GM12878 (cell line): ENCODE measurements around the gene GBX1. TPM values are rescaled to one million over a fixed set of nuclear protein-coding genes. Genes with fewer than 3 reads are reported as not detected.

Experiments
- ATAC-seq: fragments of 200-7000 bp; cut with Tn5 transposase; 3 replicates; pipeline ENCODE4 v1.9.1; 2020; ENCODE audit warnings: mild to moderate bottlenecking, moderate library complexity
- BruUV-seq: library from RNA; stranded (reverse); fragments of 400-500 nt; replicated peaks from 2 replicates; lab custom pipeline; 2021; lab: Mats Ljungman, UMichigan
- CTCF ChIA-PET: fragments of 300-600 bp; sonication (Branson Sonifier 250); formaldehyde crosslinking; extraction: SDS; loops from one replicate; lab custom pipeline; 2021; ENCODE audit warnings: inconsistent platforms; lab: Yijun Ruan, JAX
- POLR2A ChIA-PET: fragments of 350-600 bp; formaldehyde crosslinking; extraction: SDS; loops from one replicate; lab custom pipeline; 2021; ENCODE audit warnings: inconsistent platforms; lab: Charles Lee
- RAD21 ChIA-PET: fragments of 300-600 bp; sonication (Branson Sonifier 250); formaldehyde crosslinking; loops from one replicate; lab custom pipeline; 2023; ENCODE audit warnings: antibody characterized with exemption; ENCODE audit not compliant: unreplicated experiment; lab: Charles Lee
- SMC1A ChIA-PET: fragments of 300-600 bp; sonication (Branson Sonifier 250); formaldehyde crosslinking; loops from one replicate; lab custom pipeline; 2023; ENCODE audit not compliant: unreplicated experiment, uncharacterized antibody; lab: Charles Lee
- DNase-seq: peaks from one replicate; pipeline ENCODE4 v3.0.0-alpha.2; 2011; ENCODE audit warnings: low read depth, low spot score
- FAIRE-seq: peaks from 3 replicates; lab custom pipeline; 2011; peaks lifted over from hg19 to GRCh38; lab: Jason Lieb, UNC
- H2AFZ ChIP-seq: 2 replicates; pipeline ENCODE4 v1.6.0; 2011; ENCODE audit warnings: low read depth, low read length, control low read depth; ENCODE audit not compliant: control insufficient read depth
- H3K27ac ChIP-seq: 2 replicates; pipeline ENCODE4 v1.5.1; 2011; ENCODE audit warnings: control low read depth; ENCODE audit not compliant: control insufficient read depth, insufficient read depth
- H3K27me3 ChIP-seq, 2 experiments: replicated peaks in 1 of 2; 2 replicates each; pipeline versions ENCODE4 v1.6.0 to v1.6.1; 2011; ENCODE audit warnings: low read length in 1 of 2; ENCODE audit not compliant: control insufficient read depth in 2 of 2, insufficient read depth in 2 of 2
- H3K36me3 ChIP-seq, 2 experiments: 2 replicates each; pipeline ENCODE4 v1.5.1; 2011; ENCODE audit warnings: low read length in 1 of 2; ENCODE audit not compliant: control insufficient read depth in 2 of 2, insufficient read depth in 2 of 2
- H3K4me1 ChIP-seq: 2 replicates; pipeline ENCODE4 v1.6.1; 2011; ENCODE audit warnings: mild to moderate bottlenecking, low read length, moderate library complexity, mixed read lengths; ENCODE audit not compliant: control insufficient read depth, insufficient read depth
- H3K4me2 ChIP-seq: 2 replicates; pipeline ENCODE4 v1.6.0; 2011; ENCODE audit warnings: control low read depth; ENCODE audit not compliant: control insufficient read depth, insufficient read depth
- H3K4me3 ChIP-seq: fragments of 200-600 bp; sonication (generic); 2 replicates; pipeline ENCODE4 v1.5.1; 2016
- H3K79me2 ChIP-seq: 2 replicates; pipeline ENCODE4 v1.6.0; 2011; ENCODE audit warnings: low read length; ENCODE audit not compliant: control insufficient read depth, insufficient read depth
- H3K9ac ChIP-seq: 2 replicates; pipeline ENCODE4 v1.8.0; 2011; ENCODE audit warnings: low read length, control low read depth, mixed read lengths; ENCODE audit not compliant: control insufficient read depth, insufficient read depth
- H3K9me3 ChIP-seq: replicated peaks from 3 replicates; pipeline ENCODE4 v1.5.1; 2011; ENCODE audit warnings: mild to moderate bottlenecking, low read length; ENCODE audit not compliant: control insufficient read depth, insufficient read depth
- H4K20me1 ChIP-seq: 2 replicates; pipeline ENCODE4 v1.6.0; 2011; ENCODE audit not compliant: control insufficient read depth, insufficient read depth
- CBFB ChIP-seq: IDR thresholded peaks from 2 replicates; pipeline ENCODE4 v1.6.1; 2016; ENCODE audit warnings: antibody characterized with exemption, low read depth
- CHD1 ChIP-seq: IDR thresholded peaks from 2 replicates; pipeline ENCODE4 v1.6.1; 2012; ENCODE audit warnings: low read depth, low read length, improper control_type of control experiment
- ESRRA ChIP-seq: IDR thresholded peaks from 2 replicates; pipeline ENCODE4 v1.6.1; 2012; ENCODE audit warnings: mild to moderate bottlenecking, low read length, improper control_type of control experiment
- JUND ChIP-seq: IDR thresholded peaks from 2 replicates; pipeline ENCODE4 v1.6.1; 2012; ENCODE audit warnings: low read depth, mild to moderate bottlenecking, low read length, improper control_type of control experiment, moderate library complexity
- MEF2A ChIP-seq: IDR thresholded peaks from 2 replicates; pipeline ENCODE4 v1.6.1; 2011; ENCODE audit warnings: low read depth, mild to moderate bottlenecking, low read length, moderate library complexity; ENCODE audit not compliant: insufficient read depth
- NFXL1 ChIP-seq: fragments of 450-650 bp; IDR thresholded peaks from 2 replicates; pipeline ENCODE4 v1.6.1; 2017; ENCODE audit warnings: antibody characterized with exemption, mild to moderate bottlenecking, borderline replicate concordance
- NFYA ChIP-seq: IDR thresholded peaks from 2 replicates; pipeline ENCODE4 v1.6.1; 2011; ENCODE audit warnings: low read depth, mild to moderate bottlenecking, low read length, improper control_type of control experiment, borderline replicate concordance
- POLR2AphosphoS5 ChIP-seq: IDR thresholded peaks from 2 replicates; pipeline ENCODE4 v1.6.1; 2011; ENCODE audit warnings: mild to moderate bottlenecking, low read length, inconsistent platforms
- SP1 ChIP-seq: IDR thresholded peaks from one replicate; pipeline ENCODE4 v1.6.1; 2011; ENCODE audit warnings: low read depth, low read length
- TARDBP ChIP-seq: IDR thresholded peaks from 2 replicates; pipeline ENCODE4 v1.6.1; 2016; ENCODE audit warnings: borderline replicate concordance
- TBL1XR1 ChIP-seq: IDR thresholded peaks from 2 replicates; pipeline ENCODE4 v1.6.1; 2012; ENCODE audit warnings: low read depth, low read length, improper control_type of control experiment
- WGBS: methylation state at CpG from one replicate; pipeline ENCODE4 v1.1.6; 2016; ENCODE audit warnings: low lambda C conversion rate; ENCODE audit not compliant: insufficient replicate concordance, insufficient coverage; ENCODE audit errors: missing lambda C conversion rate; 5-methylcytosine and 5-hydroxymethylcytosine counted together
- in situ Hi-C: fragments of 300-500 bp; cut with MboI; formaldehyde crosslinking; loops from 9 replicates; pipeline ENCODE4 v1.14.3; 2018; ENCODE audit warnings: mixed read lengths
- intact Hi-C: fragments of 100-400 bp; cut with micrococcal nuclease; formaldehyde crosslinking; loops from one replicate; pipeline ENCODE4 v1.14.2; 2022; ENCODE audit not compliant: unreplicated experiment
- polyA plus RNA-seq, 11 experiments: library from polyadenylated mRNA; depleted of rRNA in 4 of 11; unstranded in 6 of 11; stranded (reverse) in 5 of 11; fragments of >200 nt; fragmentation: Nextera tagmentation in 4 of 11; fragmentation: Illumina TruSeq in 1 of 11; extraction: Ambion mirVana in 4 of 11; extraction: Trizol in 1 of 11; gene quantifications; 1 replicate in 1 of 11; 2 replicates in 10 of 11; pipeline versions ENCODE4 v1.2.1 to v1.2.3, GENCODE V29; 2011 to 2016; ENCODE audit warnings: inconsistent platforms in 2 of 11, missing spikeins in 2 of 11, low read depth in 1 of 11
- total RNA-seq, 4 experiments: library from RNA; depleted of rRNA in 3 of 4; stranded (reverse); fragments of >200 nt in 3 of 4; fragmentation: Illumina TruSeq in 1 of 4; extraction: Trizol in 1 of 4; gene quantifications; 2 replicates each; pipeline versions ENCODE4 v1.2.1 to v1.2.3, GENCODE V29; 2013 to 2021

GBX1 gene
- total and polyA plus RNA-seq, 10 of the 15 experiments (the other 5 are each of a cell fraction or from before 2014, with no cell fraction given), result not detected

DNA sequence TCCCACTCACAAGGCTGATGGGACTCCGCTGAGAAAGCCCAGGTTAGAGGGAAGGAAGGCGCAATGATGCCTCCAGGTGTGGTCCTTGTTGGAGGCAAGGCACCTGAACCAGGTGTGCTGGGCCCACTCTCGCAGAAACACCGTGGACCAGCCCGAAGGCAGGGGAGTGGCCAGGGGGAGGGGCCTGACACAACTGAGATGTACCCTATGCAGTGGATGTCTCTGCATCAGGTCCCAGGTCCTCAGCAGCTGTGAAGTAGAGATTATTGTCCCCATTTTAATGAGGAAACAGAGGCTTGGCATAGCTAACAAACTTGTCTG is 32.0 kb downstream of the GBX1 start:
- Histone ChIP-seq H3K4me2 (no peak overlapping the region), H3K27me3 (no peaks in the 10 kb centered on the region), H3K9me3 (no peaks in the 10 kb centered on the region), H3K9ac (no peak overlapping the region), H3K4me3 (no peak overlapping the region), H3K36me3 (peaks cover 3 to 6% of the 10 kb centered on the region in 2 experiments; a peak in 2 of 4 replicates), H3K79me2 (no peaks in the 10 kb centered on the region), H2AFZ (no peak overlapping the region), H3K27ac (no peak overlapping the region), H4K20me1 (no peaks in the 10 kb centered on the region), H3K4me1 (no peaks in the 10 kb centered on the region)
- CTCF ChIA-PET, result interaction anchor here (1.4 kb wide), 2 partner anchors 11 to 12 kb away, joined by 4 read pairs; no protein-coding TSS in a partner anchor
- SMC1A ChIA-PET, result no interaction called here
- ATAC-seq, result no peak
- in situ Hi-C loops (no loop called here), intact Hi-C loops (no loop called here)
- no TSS peak for BruUV-seq
- no peak for DNase-seq
- TF ChIP-seq TBL1XR1, result no peak
- TF ChIP-seq NFYA, result no peak
- TF ChIP-seq CHD1, result no peak
- no peak for TF ChIP-seq JUND
- no peak for TF ChIP-seq TARDBP
- no peak for TF ChIP-seq NFXL1
- POLR2A ChIA-PET, result no interaction called here
- RAD21 ChIA-PET, result no interaction called here
- no peak for FAIRE-seq
- 80% methylated on average over 5 of the region's 5 CpGs for WGBS

DNA sequence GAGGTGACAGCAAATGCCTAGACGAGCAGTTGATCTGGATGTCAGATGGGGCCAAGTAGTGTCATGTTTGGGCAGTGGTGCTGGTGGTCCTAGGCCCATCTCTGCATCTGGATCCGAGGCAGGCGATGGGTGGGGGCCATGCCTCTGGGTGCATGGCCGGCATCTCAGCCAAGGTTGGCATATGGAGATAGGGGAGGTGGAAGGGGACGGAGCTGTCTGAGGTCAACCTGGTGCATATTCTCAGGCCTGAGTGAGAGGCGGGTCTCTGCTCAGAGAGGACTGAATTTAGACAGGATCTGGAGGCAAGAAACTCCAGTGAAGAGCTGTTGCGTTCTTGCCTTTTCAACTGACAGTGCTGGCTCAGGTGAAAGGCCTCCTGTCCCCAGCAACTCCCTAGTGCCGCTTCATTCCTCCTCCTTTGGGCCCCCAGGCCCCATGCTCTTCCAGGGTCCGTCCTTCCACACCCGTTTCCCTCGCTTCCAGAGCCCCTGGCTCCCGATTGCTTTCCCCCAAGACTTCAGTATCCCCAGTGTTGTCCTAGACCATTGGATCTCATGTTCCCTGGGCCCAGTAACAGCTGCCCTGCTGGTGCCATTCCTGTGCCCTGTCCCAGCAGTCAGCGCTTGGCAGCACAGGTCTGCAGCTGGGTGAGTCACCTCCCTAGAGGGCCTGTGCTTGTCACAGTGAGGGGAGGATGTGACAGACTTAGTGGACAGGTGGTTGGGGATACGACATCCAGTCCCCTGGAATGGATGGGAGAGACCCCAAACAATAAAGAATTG is 32.6 kb downstream of the GBX1 start:
- ATAC-seq (no peak), DNase-seq (no peak), FAIRE-seq (no peak)
- peaks cover 3 to 7% of the 10 kb centered on the region in 2 experiments; a peak in 2 of 4 replicates for H3K36me3 ChIP-seq
- H3K4me1 ChIP-seq, result no peaks in the 10 kb centered on the region
- RAD21 ChIA-PET, result no interaction called here
- POLR2A ChIA-PET, result no interaction called here
- no peak overlapping the region for H3K9ac ChIP-seq
- CTCF ChIA-PET, result interaction anchor here (1.4 kb wide), 2 partner anchors 11 to 12 kb away, joined by 4 read pairs; no protein-coding TSS in a partner anchor
- no peak overlapping the region for H2AFZ ChIP-seq
- H3K79me2 ChIP-seq, result no peaks in the 10 kb centered on the region
- H3K4me3 ChIP-seq, result no peak overlapping the region
- H4K20me1 ChIP-seq, result no peaks in the 10 kb centered on the region
- intact Hi-C loops (no loop called here), in situ Hi-C loops (no loop called here)
- no peak overlapping the region for H3K4me2 ChIP-seq
- no peaks in the 10 kb centered on the region for H3K27me3 ChIP-seq
- no TSS peak for BruUV-seq
- TF ChIP-seq MEF2A (no peak), POLR2AphosphoS5 (no peak), CBFB (no peak), ESRRA (no peak), SP1 (no peak)
- SMC1A ChIA-PET, result no interaction called here
- no peak overlapping the region for H3K27ac ChIP-seq
- 86% methylated on average over 14 of the region's 14 CpGs for WGBS
- H3K9me3 ChIP-seq, result no peaks in the 10 kb centered on the region
